WTC11 (cell line): ENCODE measurements around the gene SPINK2. TPM values are rescaled to one million over a fixed set of nuclear protein-coding genes. Genes with fewer than 3 reads are reported as not detected.

Experiments
- ATAC-seq: fragments of 200-7000 bp; cut with Tn5 transposase; 2 replicates; pipeline ENCODE4 v1.10.0; 2021; ENCODE audit warnings: mild to moderate bottlenecking, moderate library complexity
- CTCF ChIA-PET: fragments of 300-600 bp; sonication (Branson Sonifier 250); formaldehyde crosslinking; loops from one replicate; lab custom pipeline; 2021; ENCODE audit warnings: antibody characterized with exemption; lab: Charles Lee
- POLR2A ChIA-PET: fragments of 350-600 bp; sonication (Branson Sonifier 250); formaldehyde crosslinking; loops from one replicate; lab custom pipeline; 2021; ENCODE audit warnings: antibody characterized with exemption; lab: Charles Lee
- DNase-seq: peaks from one replicate; pipeline ENCODE4 v3.0.0; 2021; ENCODE audit warnings: low spot score
- H3K27ac Mint-ChIP-seq: 2 replicates; pipeline ENCODE4 v1.8.0; 2021; ENCODE audit warnings: mixed read lengths
- H3K27me3 Mint-ChIP-seq: 2 replicates; pipeline ENCODE4 v1.8.0; 2021; ENCODE audit warnings: low read depth, mild to moderate bottlenecking, moderate library complexity, mixed read lengths
- H3K36me3 Mint-ChIP-seq: 2 replicates; pipeline ENCODE4 v1.8.0; 2021; ENCODE audit warnings: mixed read lengths
- H3K4me1 Mint-ChIP-seq: 2 replicates; pipeline ENCODE4 v1.8.0; 2022; ENCODE audit warnings: mixed read lengths
- H3K4me3 Mint-ChIP-seq: 2 replicates; pipeline ENCODE4 v1.8.0; 2021; ENCODE audit warnings: mild to moderate bottlenecking, moderate library complexity, mixed read lengths
- H3K9me3 Mint-ChIP-seq: 2 replicates; pipeline ENCODE4 v1.8.0; 2021; ENCODE audit warnings: mixed read lengths
- ELF4 ChIP-seq: sonication (generic); formaldehyde crosslinking; IDR thresholded peaks from 2 replicates; pipeline ENCODE4 v1.8.1; 2022; ENCODE audit warnings: low read depth, mild to moderate bottlenecking, moderate library complexity, missing genetic modification reagents
- GTF2I ChIP-seq: fragments of 250-450 bp; sonication (Bioruptor Pico); conservative IDR thresholded peaks from 2 replicates; pipeline ENCODE4 v1.4.0; 2021; ENCODE audit warnings: mild to moderate bottlenecking
- MXD4 ChIP-seq: fragments of 250-450 bp; sonication (Bioruptor Pico); IDR thresholded peaks from 2 replicates; pipeline ENCODE4 v1.8.0; 2021; ENCODE audit warnings: mild to moderate bottlenecking, moderate library complexity, borderline replicate concordance
- MYBL2 ChIP-seq: sonication (generic); formaldehyde crosslinking; IDR thresholded peaks from 2 replicates; pipeline ENCODE4 v1.8.1; 2023; ENCODE audit warnings: mild to moderate bottlenecking, moderate library complexity, missing genetic modification reagents
- RELA ChIP-seq: sonication (generic); formaldehyde crosslinking; IDR thresholded peaks from 2 replicates; pipeline ENCODE4 v1.8.1; 2022; ENCODE audit warnings: missing genetic modification reagents, mild to moderate bottlenecking, borderline replicate concordance
- RORB ChIP-seq: fragments of 250-450 bp; sonication (Bioruptor Pico); IDR thresholded peaks from 2 replicates; pipeline ENCODE4 v1.9.0; 2021; ENCODE audit warnings: mild to moderate bottlenecking
- TCF7 ChIP-seq: sonication (generic); formaldehyde crosslinking; IDR thresholded peaks from 2 replicates; pipeline ENCODE4 v1.8.0; 2022; ENCODE audit warnings: mild to moderate bottlenecking, low read depth, missing genetic modification reagents, moderate library complexity
- TEAD4 ChIP-seq: sonication (generic); formaldehyde crosslinking; IDR thresholded peaks from 2 replicates; pipeline ENCODE4 v1.8.0; 2022; ENCODE audit warnings: mild to moderate bottlenecking, missing genetic modification reagents
- USF1 ChIP-seq: sonication (generic); formaldehyde crosslinking; IDR thresholded peaks from 2 replicates; pipeline ENCODE4 v1.8.0; 2022; ENCODE audit warnings: mild to moderate bottlenecking, missing genetic modification reagents
- ZNF396 ChIP-seq: fragments of 250-450 bp; sonication (Bioruptor Pico); IDR thresholded peaks from 2 replicates; pipeline ENCODE4 v1.8.0; 2021; ENCODE audit warnings: mild to moderate bottlenecking, moderate library complexity, borderline replicate concordance
- total RNA-seq: library from RNA; stranded (reverse); gene quantifications from 3 replicates; pipeline ENCODE4 v1.2.3, GENCODE V29; 2021
- TF ChIP-seq, protein P1 (sequence below): sonication (generic); formaldehyde crosslinking; IDR thresholded peaks from 2 replicates; pipeline ENCODE4 v1.8.0; 2023; ENCODE audit warnings: missing genetic modification reagents
- TF ChIP-seq, protein P2 (sequence below): sonication (generic); formaldehyde crosslinking; IDR thresholded peaks from 2 replicates; pipeline ENCODE4 v1.8.1; 2023; ENCODE audit warnings: mild to moderate bottlenecking, missing genetic modification reagents
- TF ChIP-seq, protein P3 (sequence below): sonication (generic); formaldehyde crosslinking; IDR thresholded peaks from 2 replicates; pipeline ENCODE4 v1.8.0; 2022; ENCODE audit warnings: missing genetic modification reagents
- TF ChIP-seq, protein P4 (sequence below): sonication (generic); formaldehyde crosslinking; IDR thresholded peaks from 2 replicates; pipeline ENCODE4 v1.8.0; 2023; ENCODE audit warnings: missing genetic modification reagents, mild to moderate bottlenecking, borderline replicate concordance
- TF ChIP-seq, protein P5 (sequence below): sonication (generic); formaldehyde crosslinking; IDR thresholded peaks from 2 replicates; pipeline ENCODE4 v1.8.1; 2023; ENCODE audit warnings: mild to moderate bottlenecking, missing genetic modification reagents, moderate library complexity

SPINK2 gene
- total RNA-seq, 1 experiment from 2014 or later, result 0.92 TPM

- ATAC-seq, result no peak
- Mint-ChIP-seq H3K36me3 (no peaks in the 10 kb centered on the region), H3K27ac (no peak overlapping the region), H3K4me1 (peaks cover 35% of the 10 kb centered on the region), H3K4me3 (no peak overlapping the region), H3K27me3 (no peaks in the 10 kb centered on the region), H3K9me3 (no peaks in the 10 kb centered on the region)
- ChIA-PET POLR2A (no interaction called here), CTCF (interaction anchor here (0.7 to 1.3 kb wide), 2 partner anchors 8 to 184 kb away, joined by 3 to 4 read pairs; no protein-coding TSS in a partner anchor)
- DNase-seq, result no peak
- TF ChIP-seq RORB (CRISPR knock-in tag), result no peak
- TF ChIP-seq ELF4, result no peak
- TF ChIP-seq, protein P1, sequence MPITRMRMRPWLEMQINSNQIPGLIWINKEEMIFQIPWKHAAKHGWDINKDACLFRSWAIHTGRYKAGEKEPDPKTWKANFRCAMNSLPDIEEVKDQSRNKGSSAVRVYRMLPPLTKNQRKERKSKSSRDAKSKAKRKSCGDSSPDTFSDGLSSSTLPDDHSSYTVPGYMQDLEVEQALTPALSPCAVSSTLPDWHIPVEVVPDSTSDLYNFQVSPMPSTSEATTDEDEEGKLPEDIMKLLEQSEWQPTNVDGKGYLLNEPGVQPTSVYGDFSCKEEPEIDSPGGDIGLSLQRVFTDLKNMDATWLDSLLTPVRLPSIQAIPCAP (CRISPR knock-in tag), result no peak
- TF ChIP-seq, protein P2, sequence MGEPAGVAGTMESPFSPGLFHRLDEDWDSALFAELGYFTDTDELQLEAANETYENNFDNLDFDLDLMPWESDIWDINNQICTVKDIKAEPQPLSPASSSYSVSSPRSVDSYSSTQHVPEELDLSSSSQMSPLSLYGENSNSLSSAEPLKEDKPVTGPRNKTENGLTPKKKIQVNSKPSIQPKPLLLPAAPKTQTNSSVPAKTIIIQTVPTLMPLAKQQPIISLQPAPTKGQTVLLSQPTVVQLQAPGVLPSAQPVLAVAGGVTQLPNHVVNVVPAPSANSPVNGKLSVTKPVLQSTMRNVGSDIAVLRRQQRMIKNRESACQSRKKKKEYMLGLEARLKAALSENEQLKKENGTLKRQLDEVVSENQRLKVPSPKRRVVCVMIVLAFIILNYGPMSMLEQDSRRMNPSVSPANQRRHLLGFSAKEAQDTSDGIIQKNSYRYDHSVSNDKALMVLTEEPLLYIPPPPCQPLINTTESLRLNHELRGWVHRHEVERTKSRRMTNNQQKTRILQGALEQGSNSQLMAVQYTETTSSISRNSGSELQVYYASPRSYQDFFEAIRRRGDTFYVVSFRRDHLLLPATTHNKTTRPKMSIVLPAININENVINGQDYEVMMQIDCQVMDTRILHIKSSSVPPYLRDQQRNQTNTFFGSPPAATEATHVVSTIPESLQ (CRISPR knock-in tag), result no peak
- TF ChIP-seq MYBL2, result no peak
- TF ChIP-seq ZNF396 (CRISPR knock-in tag), result no peak
- no peak for TF ChIP-seq USF1 (CRISPR knock-in tag)
- TF ChIP-seq, protein P3, sequence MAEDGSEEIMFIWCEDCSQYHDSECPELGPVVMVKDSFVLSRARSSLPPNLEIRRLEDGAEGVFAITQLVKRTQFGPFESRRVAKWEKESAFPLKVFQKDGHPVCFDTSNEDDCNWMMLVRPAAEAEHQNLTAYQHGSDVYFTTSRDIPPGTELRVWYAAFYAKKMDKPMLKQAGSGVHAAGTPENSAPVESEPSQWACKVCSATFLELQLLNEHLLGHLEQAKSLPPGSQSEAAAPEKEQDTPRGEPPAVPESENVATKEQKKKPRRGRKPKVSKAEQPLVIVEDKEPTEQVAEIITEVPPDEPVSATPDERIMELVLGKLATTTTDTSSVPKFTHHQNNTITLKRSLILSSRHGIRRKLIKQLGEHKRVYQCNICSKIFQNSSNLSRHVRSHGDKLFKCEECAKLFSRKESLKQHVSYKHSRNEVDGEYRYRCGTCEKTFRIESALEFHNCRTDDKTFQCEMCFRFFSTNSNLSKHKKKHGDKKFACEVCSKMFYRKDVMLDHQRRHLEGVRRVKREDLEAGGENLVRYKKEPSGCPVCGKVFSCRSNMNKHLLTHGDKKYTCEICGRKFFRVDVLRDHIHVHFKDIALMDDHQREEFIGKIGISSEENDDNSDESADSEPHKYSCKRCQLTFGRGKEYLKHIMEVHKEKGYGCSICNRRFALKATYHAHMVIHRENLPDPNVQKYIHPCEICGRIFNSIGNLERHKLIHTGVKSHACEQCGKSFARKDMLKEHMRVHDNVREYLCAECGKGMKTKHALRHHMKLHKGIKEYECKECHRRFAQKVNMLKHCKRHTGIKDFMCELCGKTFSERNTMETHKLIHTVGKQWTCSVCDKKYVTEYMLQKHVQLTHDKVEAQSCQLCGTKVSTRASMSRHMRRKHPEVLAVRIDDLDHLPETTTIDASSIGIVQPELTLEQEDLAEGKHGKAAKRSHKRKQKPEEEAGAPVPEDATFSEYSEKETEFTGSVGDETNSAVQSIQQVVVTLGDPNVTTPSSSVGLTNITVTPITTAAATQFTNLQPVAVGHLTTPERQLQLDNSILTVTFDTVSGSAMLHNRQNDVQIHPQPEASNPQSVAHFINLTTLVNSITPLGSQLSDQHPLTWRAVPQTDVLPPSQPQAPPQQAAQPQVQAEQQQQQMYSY (CRISPR knock-in tag), result no peak
- TF ChIP-seq, protein P4, sequence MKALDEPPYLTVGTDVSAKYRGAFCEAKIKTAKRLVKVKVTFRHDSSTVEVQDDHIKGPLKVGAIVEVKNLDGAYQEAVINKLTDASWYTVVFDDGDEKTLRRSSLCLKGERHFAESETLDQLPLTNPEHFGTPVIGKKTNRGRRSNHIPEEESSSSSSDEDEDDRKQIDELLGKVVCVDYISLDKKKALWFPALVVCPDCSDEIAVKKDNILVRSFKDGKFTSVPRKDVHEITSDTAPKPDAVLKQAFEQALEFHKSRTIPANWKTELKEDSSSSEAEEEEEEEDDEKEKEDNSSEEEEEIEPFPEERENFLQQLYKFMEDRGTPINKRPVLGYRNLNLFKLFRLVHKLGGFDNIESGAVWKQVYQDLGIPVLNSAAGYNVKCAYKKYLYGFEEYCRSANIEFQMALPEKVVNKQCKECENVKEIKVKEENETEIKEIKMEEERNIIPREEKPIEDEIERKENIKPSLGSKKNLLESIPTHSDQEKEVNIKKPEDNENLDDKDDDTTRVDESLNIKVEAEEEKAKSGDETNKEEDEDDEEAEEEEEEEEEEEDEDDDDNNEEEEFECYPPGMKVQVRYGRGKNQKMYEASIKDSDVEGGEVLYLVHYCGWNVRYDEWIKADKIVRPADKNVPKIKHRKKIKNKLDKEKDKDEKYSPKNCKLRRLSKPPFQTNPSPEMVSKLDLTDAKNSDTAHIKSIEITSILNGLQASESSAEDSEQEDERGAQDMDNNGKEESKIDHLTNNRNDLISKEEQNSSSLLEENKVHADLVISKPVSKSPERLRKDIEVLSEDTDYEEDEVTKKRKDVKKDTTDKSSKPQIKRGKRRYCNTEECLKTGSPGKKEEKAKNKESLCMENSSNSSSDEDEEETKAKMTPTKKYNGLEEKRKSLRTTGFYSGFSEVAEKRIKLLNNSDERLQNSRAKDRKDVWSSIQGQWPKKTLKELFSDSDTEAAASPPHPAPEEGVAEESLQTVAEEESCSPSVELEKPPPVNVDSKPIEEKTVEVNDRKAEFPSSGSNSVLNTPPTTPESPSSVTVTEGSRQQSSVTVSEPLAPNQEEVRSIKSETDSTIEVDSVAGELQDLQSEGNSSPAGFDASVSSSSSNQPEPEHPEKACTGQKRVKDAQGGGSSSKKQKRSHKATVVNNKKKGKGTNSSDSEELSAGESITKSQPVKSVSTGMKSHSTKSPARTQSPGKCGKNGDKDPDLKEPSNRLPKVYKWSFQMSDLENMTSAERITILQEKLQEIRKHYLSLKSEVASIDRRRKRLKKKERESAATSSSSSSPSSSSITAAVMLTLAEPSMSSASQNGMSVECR (CRISPR knock-in tag), result no peak
- no peak for TF ChIP-seq TEAD4 (CRISPR knock-in tag)
- TF ChIP-seq RELA (CRISPR knock-in tag), result no peak
- no peak for TF ChIP-seq GTF2I (CRISPR knock-in tag)
- TF ChIP-seq TCF7, result no peak
- TF ChIP-seq, protein P5, sequence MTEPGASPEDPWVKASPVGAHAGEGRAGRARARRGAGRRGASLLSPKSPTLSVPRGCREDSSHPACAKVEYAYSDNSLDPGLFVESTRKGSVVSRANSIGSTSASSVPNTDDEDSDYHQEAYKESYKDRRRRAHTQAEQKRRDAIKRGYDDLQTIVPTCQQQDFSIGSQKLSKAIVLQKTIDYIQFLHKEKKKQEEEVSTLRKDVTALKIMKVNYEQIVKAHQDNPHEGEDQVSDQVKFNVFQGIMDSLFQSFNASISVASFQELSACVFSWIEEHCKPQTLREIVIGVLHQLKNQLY (CRISPR knock-in tag), result no peak
- TF ChIP-seq MXD4 (CRISPR knock-in tag), result no peak
These were observed 61.3 kb downstream of the SPINK2 start for GRCh38 chr4:56760183-56760582.

Other genes with a start within 250 kb of the SPINK2 start
- gene HOPX, start 140.4 kb downstream of the SPINK2 start, total RNA-seq, result 0.26 to 0.87 TPM (median 0.27 TPM) in 3 replicates
- 73.9 to 76.4 TPM (median 75.1 TPM) in 3 replicates for gene REST, start 86.2 kb upstream of the SPINK2 start, total RNA-seq
- 32.5 to 35.7 TPM (median 33.0 TPM) in 3 replicates for gene NOA1, start 155.9 kb upstream of the SPINK2 start, total RNA-seq
- 97.0 to 117 TPM (median 98.1 TPM) in 3 replicates for gene POLR2B, start 157.2 kb upstream of the SPINK2 start, total RNA-seq